ENCODE data around the gene ARHGEF2. TPM values are rescaled to one million over a fixed set of nuclear protein-coding genes. Genes with fewer than 3 reads are reported as not detected.

The ARHGEF2 gene
- total and polyA plus RNA-seq, 10 of the 15 experiments (the other 5 are each of a cell fraction or from before 2014, with no cell fraction given), result 8.1 to 113 (median 69.9) TPM

DNA sequence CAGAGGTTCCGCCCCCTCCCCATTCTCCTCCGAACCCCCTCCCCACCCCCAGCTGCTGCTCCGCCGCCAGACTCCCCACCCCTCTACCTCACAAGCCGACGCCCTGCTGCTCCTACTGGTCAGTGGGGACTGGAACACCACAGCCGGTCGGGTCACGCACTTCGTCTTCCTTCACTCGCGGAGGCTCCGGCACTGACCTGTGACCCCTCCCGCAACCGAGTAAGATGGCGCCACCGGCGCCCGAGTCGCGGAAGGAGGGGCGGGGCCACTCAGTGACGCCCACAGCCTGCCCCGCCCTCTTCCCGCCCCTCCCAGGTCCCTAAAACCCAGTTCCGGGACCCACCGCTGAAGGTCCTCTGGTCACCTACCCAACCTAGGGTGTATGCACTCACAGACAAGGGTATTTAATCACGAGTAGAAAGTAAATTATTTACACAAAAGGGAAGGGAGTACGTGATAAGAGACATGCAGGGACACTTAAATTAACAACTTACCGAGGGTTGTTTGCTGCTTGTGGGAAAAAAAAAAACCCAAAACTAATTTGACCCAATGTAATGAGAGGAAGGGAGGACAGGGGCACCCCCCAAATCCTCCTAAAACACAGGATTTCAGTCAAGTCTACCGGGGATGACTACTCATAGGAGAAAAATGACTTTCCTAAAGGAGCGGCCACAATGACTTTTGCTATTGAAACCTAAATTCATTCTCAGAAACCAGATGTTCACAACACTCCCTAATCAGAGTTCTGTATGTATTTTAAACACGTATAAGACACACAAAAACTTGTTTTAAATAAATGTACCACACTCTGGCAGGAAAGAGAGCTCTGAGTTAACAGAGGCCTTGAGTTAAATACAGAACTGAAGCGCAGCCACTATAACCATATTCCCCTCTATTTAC lies 66.9 kb downstream of the ARHGEF2 start, which contains the start of gene RIT1 (continued):
- TF ChIP-seq SRF (IDR thresholded peaks at IDR 0.05; ENCODE audit: low read depth in 2 of 2, low read length in 2 of 2) (peak in 1 of 2 experiments; percentile 73; a peak in 2 of 4 replicates), BACH1 (IDR thresholded peaks at IDR 0.05; ENCODE audit: borderline replicate concordance) (peak; percentile 64; the same call in 1 of the 2 replicates), ZNF207 (IDR thresholded peaks at IDR 0.05; ENCODE audit: borderline replicate concordance) (no peak), WRNIP1 (IDR thresholded peaks at IDR 0.05; ENCODE audit: borderline replicate concordance, low read depth, low read length) (0 out of 2 replicates have a peak, but pooled peaks have one; percentile 73), RUNX3 (IDR thresholded peaks at IDR 0.05; ENCODE audit: low read length) (peak; percentile 40), EZH2 (IDR thresholded peaks at IDR 0.05; ENCODE audit: borderline replicate concordance, control insufficient read depth, low read depth, low read length) (no peak)

GRCh38 chr1:155910621-155911121 lies 67.7 kb downstream of the ARHGEF2 start:
- ChIA-PET POLR2A (interaction anchor here (1.9 kb wide), 1 partner anchor 51 kb away, joined by 9 read pairs; the partner anchor contains the start of gene SYT11), SMC1A (ENCODE audit: uncharacterized antibody, unreplicated experiment) (interaction anchor here (1.3 to 1.5 kb wide), 2 partner anchors 49 to 79 kb away, joined by 3 to 5 read pairs; no protein-coding TSS in a partner anchor), RAD21 (ENCODE audit: unreplicated experiment) (interaction anchor here (1.0 to 1.1 kb wide), 2 partner anchors 21 to 50 kb away, joined by 3 to 4 read pairs; no protein-coding TSS in a partner anchor), CTCF (interaction anchor here (0.6 kb wide), 1 partner anchor 81 kb away, joined by 3 read pairs; no protein-coding TSS in a partner anchor)
- Histone ChIP-seq H3K79me2 (ENCODE audit: control insufficient read depth, insufficient read depth, low read length) (peaks cover 14% of the 10 kb centered on the region), H3K9ac (ENCODE audit: control insufficient read depth, insufficient read depth, low read length) (peak overlapping the region; percentile 54), H2AFZ (ENCODE audit: control insufficient read depth, low read depth, low read length) (peak overlapping the region; percentile 74), H3K36me3 (ENCODE audit: control insufficient read depth in 2 of 2, insufficient read depth in 2 of 2, low read length in 1 of 2) (peaks cover 6 to 27% of the 10 kb centered on the region in 2 experiments), H4K20me1 (ENCODE audit: control insufficient read depth, insufficient read depth) (no peaks in the 10 kb centered on the region), H3K4me3 (peak overlapping the region; percentile 78), H3K9me3 (replicated peaks; ENCODE audit: control insufficient read depth, insufficient read depth, low read length) (no peaks in the 10 kb centered on the region), H3K4me2 (ENCODE audit: control insufficient read depth, insufficient read depth) (peak overlapping the region; percentile 96), H3K27me3 (replicated peaks in 1 of 2; ENCODE audit: control insufficient read depth in 2 of 2, insufficient read depth in 2 of 2, low read length in 1 of 2) (no peaks in the 10 kb centered on the region), H3K4me1 (ENCODE audit: control insufficient read depth, insufficient read depth, low read length) (peaks cover 3% of the 10 kb centered on the region; the same call in 1 of the 2 replicates), H3K27ac (ENCODE audit: control insufficient read depth, insufficient read depth) (peak overlapping the region; percentile 59)
- in situ Hi-C loops (cut with MboI) (no loop called here), intact Hi-C loops (cut with micrococcal nuclease; ENCODE audit: unreplicated experiment) (loop anchor here (2.0 kb wide), 1 partner anchor 52 kb away; the partner anchor contains the start of gene SYT11)
- TSS peak; percentile 66 for BruUV-seq (replicated peaks)
- ATAC-seq (peak; percentile 75), FAIRE-seq (no peak), DNase-seq (ENCODE audit: low read depth, low spot score) (no peak)
- WGBS (ENCODE audit: insufficient coverage, insufficient replicate concordance, low lambda C conversion rate, missing lambda C conversion rate), result 3% methylated on average over 10 of the region's 11 CpGs
- TF ChIP-seq KDM1A (IDR thresholded peaks at IDR 0.05; ENCODE audit: borderline replicate concordance), result no peak
- TF ChIP-seq ZBED1 (IDR thresholded peaks at IDR 0.05; ENCODE audit: borderline replicate concordance), result no peak
- TF ChIP-seq USF2 (IDR thresholded peaks at IDR 0.05; ENCODE audit: borderline replicate concordance, low read depth, low read length), result peak; percentile 2; the same call in 1 of the 2 replicates
- TF ChIP-seq NBN (IDR thresholded peaks at IDR 0.05), result no peak
- TF ChIP-seq CEBPB (IDR thresholded peaks at IDR 0.05; ENCODE audit: borderline replicate concordance in 1 of 2, low read depth in 2 of 2, low read length in 2 of 2), result no peak
- TF ChIP-seq MYB (IDR thresholded peaks at IDR 0.05; ENCODE audit: borderline replicate concordance, low read depth, low read length), result no peak
- TF ChIP-seq MXI1 (IDR thresholded peaks at IDR 0.05; ENCODE audit: low read depth, low read length), result no peak
- no peak for TF ChIP-seq YY1 (IDR thresholded peaks at IDR 0.05; ENCODE audit: low read depth, low read length)
- TF ChIP-seq IKZF1 (conservative IDR thresholded peaks at IDR 0.05), result no peak; the same call in 1 of the 2 replicates
- TF ChIP-seq NFYB (IDR thresholded peaks at IDR 0.05; ENCODE audit: insufficient read depth, low read depth, low read length), result no peak
- no peak for TF ChIP-seq ZBTB11 (CRISPR knock-in tag; IDR thresholded peaks at IDR 0.05)

Measured in GM12878 (cell line).